CD4-positive, alpha-beta T cell treated with Interleukin-17A for 1 hour (primary cell): ENCODE results near the gene AGPS.
"Not testable (repeated sequence)": the region's sequence is repeated elsewhere in the genome, so short reads cannot be mapped to it uniquely, and the experiment has no call there.

Experiments
- DNase-seq: peaks from one replicate; pipeline ENCODE4 v3.0.0-alpha.2; 2020

Gene AGPS

GRCh38 chr2:177424620-177425019, 32.0 kb downstream of the AGPS start:
- not testable (repeated sequence) for DNase-seq

- DNase-seq, result no peak
Observed at GRCh38 chr2:177427316-177427715, 34.7 kb downstream of the AGPS start.

GRCh38 chr2:177427936-177428335, 35.4 kb downstream of the AGPS start:
- DNase-seq, result not testable (repeated sequence)

- no peak for DNase-seq
Observed at GRCh38 chr2:177429688-177430325, 37.2 kb downstream of the AGPS start.

- no peak for DNase-seq
Observed at GRCh38 chr2:177430411-177430810, 37.8 kb downstream of the AGPS start.

GRCh38 chr2:177431111-177431725, 38.6 kb downstream of the AGPS start:
- DNase-seq, result not testable (repeated sequence)

- DNase-seq, result no peak
Observed at GRCh38 chr2:177432703-177433102, 40.1 kb downstream of the AGPS start.

GRCh38 chr2:177433402-177433801, 40.8 kb downstream of the AGPS start:
- DNase-seq, result no peak

- no peak for DNase-seq
Observed at GRCh38 chr2:177434475-177434874, 41.9 kb downstream of the AGPS start.

GRCh38 chr2:177445200-177445599, 52.6 kb downstream of the AGPS start:
- DNase-seq, result no peak

- no peak for DNase-seq
Observed at GRCh38 chr2:177448031-177448430, 55.5 kb downstream of the AGPS start.

- DNase-seq, result no peak
Observed at GRCh38 chr2:177449159-177449558, 56.6 kb downstream of the AGPS start.

- DNase-seq, result no peak
Observed at GRCh38 chr2:177455187-177455586, 62.6 kb downstream of the AGPS start.

- not testable (repeated sequence) for DNase-seq
Observed at GRCh38 chr2:177459756-177460155, 67.2 kb downstream of the AGPS start.

- no peak for DNase-seq
Observed at GRCh38 chr2:177460973-177461585, 68.5 kb downstream of the AGPS start.

GRCh38 chr2:177464549-177464948, 72.0 kb downstream of the AGPS start:
- DNase-seq, result no peak

GRCh38 chr2:177465400-177466138, 73.0 kb downstream of the AGPS start:
- no peak for DNase-seq

GRCh38 chr2:177466337-177467195, 74.0 kb downstream of the AGPS start:
- DNase-seq, result no peak

GRCh38 chr2:177467646-177468045, 75.1 kb downstream of the AGPS start:
- DNase-seq, result no peak

GRCh38 chr2:177471990-177472389, 79.4 kb downstream of the AGPS start:
- no peak for DNase-seq

GRCh38 chr2:177474301-177474700, 81.7 kb downstream of the AGPS start:
- no peak for DNase-seq

GRCh38 chr2:177474998-177475397, 82.4 kb downstream of the AGPS start:
- DNase-seq, result no peak

- no peak for DNase-seq
Observed at GRCh38 chr2:177476897-177477296, 84.3 kb downstream of the AGPS start.
